GM19035 (cell line): ENCODE measurements around the gene HSPA1B.
A peak's percentile ranks its signal among the peaks of the same experiment; 100 is the strongest.
"Not testable (repeated sequence)": the region's sequence is repeated elsewhere in the genome, so short reads cannot be mapped to it uniquely, and the experiment has no call there.

Experiments used
- ATAC-seq: cut with Tn5 transposase; IDR thresholded peaks from one replicate; pipeline ENCODE4 v1.9.1; 2021; ENCODE audit not compliant: unreplicated experiment

The HSPA1B gene

GRCh38 chr6:31797588-31797987 lies 29.9 kb upstream of the HSPA1B start:
- no peak for ATAC-seq

- no peak for ATAC-seq
Measured at GRCh38 chr6:31799781-31800180, 27.8 kb upstream of the HSPA1B start.

- ATAC-seq = not testable (repeated sequence)
Measured at GRCh38 chr6:31801031-31801927, 26.3 kb upstream of the HSPA1B start.

- peak; percentile 11 for ATAC-seq
Measured at GRCh38 chr6:31805939-31806469, 21.5 kb upstream of the HSPA1B start.

- peak; percentile 91 for ATAC-seq
Measured at GRCh38 chr6:31806470-31807272, 20.9 kb upstream of the HSPA1B start, which contains the start of gene LSM2. LSM2 (minus strand) TSS chr6:31806966; CDS start chr6:31806757, 209 bp downstream.

- not testable (repeated sequence) for ATAC-seq
Measured at GRCh38 chr6:31808599-31808998, 18.9 kb upstream of the HSPA1B start.

DNA sequence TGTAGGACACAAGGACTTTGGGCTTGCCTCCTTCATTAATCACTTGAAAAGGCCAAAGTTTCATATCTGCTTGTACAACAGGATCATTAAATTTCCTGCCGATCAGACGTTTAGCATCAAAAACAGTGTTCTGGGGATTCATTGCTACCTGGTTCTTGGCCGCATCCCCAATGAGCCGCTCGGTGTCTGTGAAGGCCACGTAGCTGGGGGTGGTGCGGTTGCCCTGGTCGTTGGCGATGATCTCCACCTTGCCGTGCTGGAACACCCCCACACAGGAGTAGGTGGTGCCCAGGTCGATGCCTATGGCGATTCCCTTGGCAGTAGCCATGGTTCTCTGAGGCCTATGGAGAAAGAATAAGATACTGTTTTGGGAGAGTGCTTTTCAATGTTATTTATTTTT lies 15.9 kb upstream of the HSPA1B start:
- ATAC-seq = no peak

DNA sequence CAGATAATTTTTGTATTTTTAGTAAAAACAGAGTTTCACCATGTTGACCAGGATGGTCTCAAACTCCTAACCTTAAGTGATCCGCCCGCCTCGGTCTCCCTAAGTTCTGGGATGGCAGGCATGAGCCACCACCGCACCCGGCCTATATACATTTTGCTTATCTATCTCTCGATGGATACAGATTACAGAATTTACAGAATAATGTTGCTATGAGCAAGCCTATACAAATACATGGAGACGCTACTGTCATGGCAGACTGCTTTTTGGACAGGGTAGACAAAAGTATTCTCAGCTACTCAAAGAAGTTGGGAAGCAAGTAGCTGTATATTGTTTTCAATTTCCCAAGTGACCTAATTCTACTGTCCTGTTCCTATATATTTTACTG lies 14.1 kb upstream of the HSPA1B start:
- ATAC-seq = no peak

DNA sequence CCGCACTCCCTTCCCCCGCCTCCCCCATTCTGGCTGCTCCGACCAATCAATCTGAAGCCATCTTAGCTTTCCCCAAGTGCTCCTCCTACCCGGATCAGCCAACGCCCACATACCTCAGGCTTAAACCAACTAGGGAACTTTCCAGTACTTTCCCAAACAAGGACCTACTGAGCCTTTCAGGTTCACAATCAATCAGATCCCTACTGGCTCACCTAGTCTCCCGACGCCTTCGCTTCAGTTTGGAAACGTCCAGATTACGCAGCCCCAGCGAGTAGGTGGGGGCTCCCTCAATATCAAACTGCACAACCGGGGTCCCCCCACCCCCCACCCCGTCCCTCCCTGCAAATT lies 12.9 kb upstream of the HSPA1B start:
- no peak for ATAC-seq

DNA sequence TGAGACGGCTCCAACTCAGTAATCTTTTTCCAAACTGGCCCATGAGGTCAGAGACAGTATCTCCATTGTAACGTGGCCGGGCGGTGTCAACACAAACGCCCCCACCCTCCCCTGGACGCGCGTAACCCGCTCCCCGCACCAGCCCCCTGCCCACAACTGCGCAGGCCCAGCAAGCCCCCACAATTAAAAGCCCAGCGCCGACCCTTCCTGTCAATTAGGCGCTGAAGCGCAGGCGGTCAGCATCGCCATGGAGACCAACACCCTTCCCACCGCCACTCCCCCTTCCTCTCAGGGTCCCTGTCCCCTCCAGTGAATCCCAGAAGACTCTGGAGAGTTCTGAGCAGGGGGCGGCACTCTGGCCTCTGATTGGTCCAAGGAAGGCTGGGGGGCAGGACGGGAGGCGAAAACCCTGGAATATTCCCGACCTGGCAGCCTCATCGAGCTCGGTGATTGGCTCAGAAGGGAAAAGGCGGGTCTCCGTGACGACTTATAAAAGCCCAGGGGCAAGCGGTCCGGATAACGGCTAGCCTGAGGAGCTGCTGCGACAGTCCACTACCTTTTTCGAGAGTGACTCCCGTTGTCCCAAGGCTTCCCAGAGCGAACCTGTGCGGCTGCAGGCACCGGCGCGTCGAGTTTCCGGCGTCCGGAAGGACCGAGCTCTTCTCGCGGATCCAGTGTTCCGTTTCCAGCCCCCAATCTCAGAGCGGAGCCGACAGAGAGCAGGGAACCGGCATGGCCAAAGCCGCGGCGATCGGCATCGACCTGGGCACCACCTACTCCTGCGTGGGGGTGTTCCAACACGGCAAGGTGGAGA lies 12.3 kb upstream of the HSPA1B start, which contains the start of the genes HSPA1A and HSPA1L:
Gene HSPA1A (plus strand): TSS at position 519 of the 814 bp plus-strand sequence. CDS start 214 bp downstream, at position 733.
Gene HSPA1L (minus strand): TSS at position 259 of the 814 bp plus-strand sequence. CDS start 3,311 bp downstream, outside the sequence.
- no peak for ATAC-seq

GRCh38 chr6:31817133-31817928 lies 10.2 kb upstream of the HSPA1B start:
- ATAC-seq = not testable (repeated sequence)

DNA sequence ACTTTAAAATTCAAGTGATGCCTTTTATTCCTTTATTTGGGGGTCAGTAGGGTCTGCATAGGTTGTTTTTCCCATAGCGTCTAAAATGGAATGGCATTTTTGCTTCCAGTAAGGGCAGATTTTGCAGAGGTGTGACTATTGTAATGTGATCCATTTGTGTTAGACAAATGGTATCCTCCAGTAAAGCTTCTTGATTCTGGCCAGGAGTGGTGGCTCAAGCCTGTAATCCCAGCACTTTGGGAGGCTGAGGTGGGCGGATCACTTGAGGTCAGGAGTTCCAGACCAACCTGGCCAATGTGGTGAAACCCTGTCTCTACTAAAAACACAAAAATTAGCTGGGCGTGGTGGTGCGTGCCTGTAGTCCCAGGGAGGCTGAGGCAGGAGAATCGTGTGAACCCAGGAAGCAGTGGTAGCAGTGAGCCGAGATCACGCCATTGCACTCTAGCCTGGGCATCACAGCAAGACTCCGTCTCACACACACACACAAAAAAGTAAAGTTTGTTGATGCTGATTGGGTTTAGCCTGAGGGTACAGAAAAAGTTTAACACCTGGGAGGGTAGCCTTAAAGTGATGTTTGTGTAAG lies 9.5 kb upstream of the HSPA1B start:
- not testable (repeated sequence) for ATAC-seq

DNA sequence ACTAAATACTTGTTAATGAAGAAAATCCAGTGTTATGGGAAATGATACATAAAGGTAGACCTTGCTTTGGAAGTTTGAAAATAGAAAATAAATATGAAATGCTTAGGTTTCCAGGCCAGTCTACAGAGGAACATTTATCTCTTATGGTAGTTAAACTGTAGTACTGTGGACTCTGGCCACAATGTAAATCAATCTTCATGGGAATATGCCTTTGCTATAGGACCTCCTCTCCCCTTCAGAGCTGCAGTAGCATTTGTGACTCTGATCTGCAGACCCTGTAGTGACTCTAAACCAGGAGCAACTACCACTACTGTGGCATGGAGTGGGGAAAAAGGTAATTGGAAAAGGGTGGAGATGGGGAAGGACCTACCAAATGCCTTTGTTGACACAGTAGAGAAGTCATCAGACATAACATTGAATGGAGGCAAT lies 7.7 kb upstream of the HSPA1B start:
- ATAC-seq = no peak

DNA sequence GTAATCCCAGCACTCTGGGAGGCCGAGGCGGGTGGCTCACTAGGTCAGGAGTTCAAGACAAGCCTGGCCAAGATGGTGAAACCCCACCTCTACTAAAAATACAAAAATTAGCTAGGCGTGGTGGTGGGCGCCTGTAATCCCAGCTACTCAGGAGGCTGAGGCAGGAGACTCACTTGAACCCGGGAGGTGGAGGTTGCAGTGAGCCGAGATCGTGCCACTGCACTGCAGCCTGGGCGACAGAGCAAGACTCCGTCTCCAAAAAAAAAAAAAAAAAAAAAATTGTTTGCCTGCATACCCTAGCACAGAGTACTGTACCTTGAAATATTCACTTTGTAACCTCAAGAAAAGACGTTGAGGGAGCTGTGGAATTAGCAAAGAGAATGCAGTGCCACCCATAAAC lies 7.1 kb upstream of the HSPA1B start:
- ATAC-seq = not testable (repeated sequence)

- ATAC-seq = peak; percentile 46
Measured at GRCh38 chr6:31821301-31822035, 6.1 kb upstream of the HSPA1B start.

DNA sequence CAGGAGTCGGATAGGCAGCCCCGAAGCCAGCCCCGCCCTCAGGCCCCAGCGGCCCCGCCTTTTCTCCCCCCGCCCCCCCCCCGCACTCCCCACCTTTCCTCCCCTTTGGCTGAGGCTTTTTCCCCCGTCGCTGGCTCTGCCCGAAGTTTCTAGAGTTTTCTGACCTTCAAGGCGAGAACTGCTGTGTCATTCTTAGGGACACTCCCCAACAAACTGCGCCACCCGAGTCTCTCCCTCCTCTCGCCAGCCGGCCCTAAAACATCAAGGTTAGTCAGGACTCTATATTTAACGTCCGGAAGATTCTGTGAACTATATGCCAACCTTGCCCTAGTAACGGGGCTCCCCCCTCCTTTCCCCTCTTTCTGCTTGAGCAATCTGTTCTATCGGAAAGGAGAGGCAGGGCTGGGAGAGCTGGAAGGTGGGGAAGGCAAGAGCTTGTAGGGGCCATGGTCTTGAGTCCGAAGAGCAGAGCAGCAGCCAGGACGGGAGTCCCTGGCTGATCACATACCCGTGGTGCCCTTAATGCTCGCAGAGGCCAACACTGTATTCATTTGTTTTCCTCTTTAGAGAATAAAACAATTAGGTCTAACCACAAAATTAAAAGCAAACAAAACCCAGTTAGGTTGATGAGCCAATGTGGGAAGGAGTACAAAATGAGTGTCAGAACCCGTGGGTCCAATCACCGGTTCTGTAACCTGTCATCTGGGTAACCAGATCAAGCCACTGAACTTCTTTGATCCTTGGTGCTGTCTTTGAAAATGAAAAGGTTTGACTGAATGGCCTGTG lies 5.3 kb upstream of the HSPA1B start:
- ATAC-seq = peak; percentile 48

- ATAC-seq = not testable (repeated sequence)
Measured at GRCh38 chr6:31823592-31824196, 3.8 kb upstream of the HSPA1B start.
